ENCODE data around the gene TMC5.

The TMC5 gene

GRCh38 chr16:19468300-19468699, 50.6 kb downstream of the TMC5 start:
- DNase-seq, result no peak

GRCh38 chr16:19472482-19472881, 54.8 kb downstream of the TMC5 start:
- DNase-seq, result no peak

- no peak for DNase-seq
Measured at GRCh38 chr16:19474617-19475016, 56.9 kb downstream of the TMC5 start.

GRCh38 chr16:19478505-19478904, 60.8 kb downstream of the TMC5 start:
- DNase-seq, result no peak

GRCh38 chr16:19479302-19479721, 61.6 kb downstream of the TMC5 start:
- DNase-seq, result no peak

GRCh38 chr16:19481296-19481695, 63.6 kb downstream of the TMC5 start:
- DNase-seq, result no peak

- no peak for DNase-seq
Measured at GRCh38 chr16:19481769-19482168, 64.1 kb downstream of the TMC5 start.

GRCh38 chr16:19482291-19482690, 64.6 kb downstream of the TMC5 start:
- no peak for DNase-seq

GRCh38 chr16:19484096-19484495, 66.4 kb downstream of the TMC5 start:
- no peak for DNase-seq

- DNase-seq, result no peak
Measured at GRCh38 chr16:19485611-19486010, 67.9 kb downstream of the TMC5 start.

- no peak for DNase-seq
Measured at GRCh38 chr16:19486051-19486450, 68.4 kb downstream of the TMC5 start.

GRCh38 chr16:19486750-19487325, 69.2 kb downstream of the TMC5 start:
- peak; percentile 8 for DNase-seq

- no peak for DNase-seq
Measured at GRCh38 chr16:19488213-19488640, 70.5 kb downstream of the TMC5 start.

- DNase-seq, result no peak
Measured at GRCh38 chr16:19490619-19491018, 72.9 kb downstream of the TMC5 start.

- no peak for DNase-seq
Measured at GRCh38 chr16:19497176-19497575, 79.5 kb downstream of the TMC5 start.

GRCh38 chr16:19499006-19499405, 81.3 kb downstream of the TMC5 start:
- no peak for DNase-seq

- no peak for DNase-seq
Measured at GRCh38 chr16:19499481-19499880, 81.8 kb downstream of the TMC5 start.

GRCh38 chr16:19502395-19503131, 84.9 kb downstream of the TMC5 start:
- DNase-seq, result peak; percentile 86

GRCh38 chr16:19503461-19504075, 85.9 kb downstream of the TMC5 start:
- no peak for DNase-seq

- DNase-seq, result no peak
Measured at GRCh38 chr16:19505600-19506303, 88.1 kb downstream of the TMC5 start.

GRCh38 chr16:19506965-19507364, 89.3 kb downstream of the TMC5 start:
- no peak for DNase-seq

GRCh38 chr16:19507867-19508266, 90.2 kb downstream of the TMC5 start:
- no peak for DNase-seq

- no peak for DNase-seq
Measured at GRCh38 chr16:19512297-19512696, 94.6 kb downstream of the TMC5 start.
